Stimulated activated CD8-positive, alpha-beta memory T cell treated with anti-CD3 and anti-CD28 coated beads, Interleukin-2, amount 100 ng/mL, for 1 hour (primary cell): ENCODE results near the gene CCNI2.

ENCODE experiments used
- DNase-seq, 2 donors: peaks; one replicate each; pipeline ENCODE4 v3.0.0-alpha.2; 2020; ENCODE audit warnings: low read depth in 2 of 2

CCNI2 gene

DNA sequence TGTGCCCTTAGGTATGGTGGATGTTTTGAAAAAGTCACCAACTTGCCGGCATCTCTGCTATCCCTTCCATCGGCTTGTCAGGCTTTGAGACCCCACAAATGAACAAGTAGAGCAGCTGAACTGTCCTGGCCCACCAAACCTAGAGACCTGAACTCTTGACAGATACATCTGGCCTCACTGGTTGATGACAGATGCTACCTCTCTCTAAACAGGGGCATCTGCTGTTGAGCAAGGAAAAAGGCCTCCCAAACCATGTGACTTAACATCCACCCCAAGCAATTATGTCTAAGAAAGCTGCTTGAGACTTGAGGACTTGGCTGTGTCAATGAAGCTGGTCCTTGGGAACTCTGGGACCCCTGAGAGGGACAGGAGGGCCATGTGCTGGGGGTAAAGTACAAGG is 2.3 kb downstream of the CCNI2 start:
- no peak for DNase-seq

- no peak for DNase-seq
These were observed 3.4 kb downstream of the CCNI2 start for GRCh38 chr5:132750471-132751230.

DNA sequence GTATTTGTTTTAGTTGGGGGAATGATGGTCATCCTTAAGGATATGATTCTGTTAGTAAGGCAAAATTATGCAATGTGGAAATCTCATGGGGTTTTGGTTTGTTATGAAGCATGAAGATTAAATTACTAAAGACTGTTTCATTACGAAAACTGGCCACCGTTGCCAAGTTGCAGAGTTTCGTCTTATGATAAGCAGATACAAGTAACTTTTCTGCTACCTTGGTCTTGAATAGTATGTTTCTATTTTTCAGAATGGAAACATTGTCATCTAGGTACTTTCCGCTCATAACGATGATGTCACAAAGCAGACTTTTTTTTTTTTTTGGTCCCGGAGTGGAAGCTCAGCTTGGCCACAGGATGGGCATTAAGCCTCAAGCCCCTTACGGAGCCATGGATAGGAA is 4.2 kb downstream of the CCNI2 start:
- no peak for DNase-seq

- DNase-seq, result no peak
These were observed 4.8 kb downstream of the CCNI2 start for GRCh38 chr5:132751971-132752580.

DNA sequence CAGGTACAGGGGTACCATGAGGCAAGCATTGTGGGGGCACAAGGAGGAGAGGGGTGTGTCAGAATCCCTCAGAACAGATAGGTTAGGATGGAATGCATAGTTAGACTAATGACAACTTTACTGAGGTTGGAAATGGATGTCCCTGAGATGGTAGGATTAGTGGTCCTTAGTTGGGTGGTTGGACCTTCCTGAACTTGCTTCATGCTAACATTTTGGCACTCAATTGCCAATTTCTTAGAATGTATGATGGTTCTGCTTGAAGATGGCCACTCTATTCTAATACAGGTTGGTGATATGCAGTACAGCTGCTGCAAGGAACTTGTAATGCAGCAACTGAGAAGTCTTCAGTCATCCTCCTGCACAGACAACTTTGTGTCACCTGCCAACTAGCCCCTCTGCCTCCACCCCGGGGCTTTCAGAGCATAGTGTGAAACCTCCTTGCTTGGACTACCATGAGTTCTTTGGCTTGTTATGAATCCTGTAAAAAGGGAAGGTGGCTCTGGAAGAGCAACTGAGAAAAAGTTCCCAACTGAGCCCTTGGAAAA is 5.4 kb downstream of the CCNI2 start:
- DNase-seq, result no peak

GRCh38 chr5:132753135-132753987 is 6.1 kb downstream of the CCNI2 start:
- DNase-seq, result no peak

- DNase-seq, result no peak
These were observed 6.9 kb downstream of the CCNI2 start for GRCh38 chr5:132754111-132754510.

DNA sequence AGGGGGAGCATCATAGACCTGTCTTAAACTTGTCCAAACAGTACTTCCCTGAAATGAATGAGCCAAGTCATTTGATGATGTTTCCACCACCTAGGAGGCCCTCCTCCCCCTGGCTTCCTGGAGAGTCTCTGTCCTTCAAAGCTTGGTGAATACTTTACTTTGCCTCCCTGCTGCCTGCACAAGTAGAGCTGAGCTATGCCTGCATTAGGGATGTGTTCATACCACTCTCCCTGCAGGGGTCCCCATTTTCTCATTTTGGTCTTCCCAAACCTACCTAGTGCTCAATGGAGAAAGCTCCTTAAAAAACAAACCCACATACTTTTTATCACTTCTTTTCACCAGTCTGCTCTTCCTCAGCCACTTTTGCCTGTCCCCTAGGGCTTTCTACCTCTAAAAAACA is 7.7 kb downstream of the CCNI2 start:
- DNase-seq, result no peak

DNA sequence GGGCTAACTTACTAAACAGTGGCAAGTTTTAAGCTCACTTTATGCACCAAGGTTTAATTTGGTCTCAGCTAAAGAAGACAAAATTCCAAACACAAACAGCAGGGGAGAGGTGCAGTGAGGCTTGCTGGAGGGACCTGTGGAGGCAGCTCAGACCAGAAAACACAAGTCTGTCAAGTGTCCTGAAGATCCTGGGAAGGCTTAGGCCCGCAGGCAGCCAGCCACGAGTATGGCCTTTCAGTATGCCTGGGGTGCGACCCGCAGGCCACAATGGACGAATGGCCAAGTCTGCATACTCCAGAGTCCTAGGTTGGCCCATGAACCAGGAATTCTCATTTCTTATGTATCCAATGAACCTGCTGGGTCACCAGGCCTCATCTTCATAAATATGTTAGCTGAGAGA is 9.3 kb downstream of the CCNI2 start:
- no peak for DNase-seq

DNA sequence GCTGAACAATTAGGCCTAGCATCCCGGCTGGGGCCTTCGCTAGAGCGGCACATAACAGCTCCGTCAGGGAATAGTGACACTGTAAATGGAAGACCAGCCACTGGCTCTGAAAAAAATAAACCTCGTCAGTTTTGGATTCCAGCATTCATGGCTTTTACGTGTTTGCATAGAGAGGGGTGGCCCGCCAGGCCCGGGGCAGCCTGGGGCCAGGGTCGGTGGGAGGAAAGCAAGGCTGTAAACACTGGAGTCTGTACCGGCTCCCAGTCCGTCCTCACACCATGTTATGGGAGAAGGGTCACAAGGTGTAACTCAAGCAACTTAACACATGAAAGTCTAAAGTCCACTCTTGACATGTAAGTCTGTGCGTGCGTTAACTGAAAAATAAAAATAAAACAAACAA is 11.2 kb downstream of the CCNI2 start:
- DNase-seq, result no peak

- no peak for DNase-seq
These were observed 12.2 kb downstream of the CCNI2 start for GRCh38 chr5:132759114-132760048.

DNA sequence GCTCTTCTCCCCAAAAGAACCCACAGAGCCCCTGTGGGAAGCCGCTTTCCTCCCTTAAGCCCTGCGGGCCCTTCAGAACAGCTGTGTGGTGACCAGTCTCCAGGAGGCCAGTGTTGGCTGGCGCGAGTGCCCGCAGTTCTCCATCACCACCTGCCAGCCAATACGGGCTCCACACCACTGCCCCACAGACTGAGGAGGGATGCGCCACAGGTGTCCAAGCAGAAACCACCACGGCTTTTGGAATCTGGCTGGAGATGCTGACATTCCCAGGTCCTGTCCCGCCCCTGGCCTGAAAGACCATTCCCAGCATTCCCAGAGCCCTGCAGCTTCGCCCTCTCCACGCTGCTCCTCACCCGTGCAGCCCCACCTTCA is 12.8 kb downstream of the CCNI2 start:
- DNase-seq, result no peak

DNA sequence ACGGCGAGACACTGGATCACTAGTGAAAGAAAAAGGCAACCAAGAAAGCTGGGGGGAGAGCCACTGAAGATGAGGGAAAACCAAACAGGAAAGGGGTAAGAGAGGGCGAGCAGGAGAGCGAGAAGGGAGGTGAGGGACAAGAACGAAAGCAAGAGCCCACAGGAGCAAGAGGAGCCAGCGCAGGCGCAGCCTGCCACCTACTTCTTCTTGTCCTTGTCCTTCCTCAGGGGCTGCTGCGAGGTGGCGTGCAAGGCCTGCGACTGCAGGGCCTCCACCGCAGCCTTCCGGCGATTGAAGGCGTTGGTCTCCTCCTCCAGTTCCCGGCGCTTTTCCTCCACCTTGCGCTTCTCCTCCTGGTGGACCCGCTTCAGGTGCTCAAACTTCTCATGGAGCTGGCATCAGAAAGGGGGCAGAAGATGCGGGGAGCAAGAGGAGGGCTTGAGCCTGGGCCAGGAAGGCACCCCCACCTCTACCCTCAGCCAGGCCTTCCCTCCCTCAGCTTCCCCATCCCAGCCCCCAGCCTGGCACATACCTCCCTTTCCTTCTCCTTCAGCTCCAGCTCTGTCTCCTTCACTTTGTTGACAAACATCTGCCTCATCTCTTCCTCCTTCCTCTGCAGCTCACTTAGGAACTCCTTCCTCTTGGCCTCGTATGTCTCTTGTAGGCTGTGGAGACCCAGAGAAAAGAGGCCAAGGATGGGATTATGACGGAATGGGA is 13.5 kb downstream of the CCNI2 start:
- no peak for DNase-seq

DNA sequence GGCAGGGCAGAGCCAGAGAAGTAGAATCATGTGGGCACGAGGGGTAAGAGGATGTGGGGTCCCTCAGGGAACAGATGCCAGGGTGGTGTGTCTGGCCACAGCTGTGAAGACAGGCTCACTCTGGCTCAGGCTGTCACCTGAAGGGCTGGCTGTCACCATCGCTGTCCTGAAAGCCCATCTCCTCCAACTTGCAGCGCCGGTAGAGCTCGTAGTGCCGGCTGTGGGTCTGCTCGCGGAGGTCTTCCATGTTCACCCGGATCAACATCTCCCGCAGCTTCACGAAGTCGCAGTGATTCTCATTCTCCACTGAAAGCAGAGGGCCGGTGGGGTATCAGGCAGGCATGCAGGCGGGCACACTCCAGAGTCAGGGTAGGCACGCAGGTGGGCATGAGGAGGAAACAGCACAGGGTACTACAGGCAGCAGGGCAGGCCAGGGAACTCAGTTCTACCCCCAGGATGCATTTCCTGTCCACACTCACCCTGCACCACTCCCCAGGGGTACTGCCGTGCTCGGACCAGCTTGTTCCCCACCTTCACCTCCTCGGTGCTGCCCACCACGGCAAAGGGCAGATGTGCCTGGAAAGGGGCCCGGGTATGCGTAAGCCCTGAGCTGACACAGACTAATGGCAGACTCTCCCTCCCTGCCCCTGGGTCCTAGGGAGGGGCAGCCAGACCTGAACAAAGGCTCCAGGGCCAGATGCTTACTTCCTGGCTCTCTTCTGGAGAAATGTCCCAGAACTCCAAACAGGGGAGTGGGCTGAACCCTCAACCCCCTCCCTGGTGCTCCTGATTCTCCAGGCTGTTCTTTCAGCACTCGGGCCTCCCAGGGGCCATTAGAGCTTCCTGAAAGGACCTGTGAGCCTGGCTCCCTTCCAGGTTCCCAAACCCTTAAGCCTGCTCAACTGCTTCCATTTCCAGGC is 14.4 kb downstream of the CCNI2 start:
- DNase-seq, result no peak

DNA sequence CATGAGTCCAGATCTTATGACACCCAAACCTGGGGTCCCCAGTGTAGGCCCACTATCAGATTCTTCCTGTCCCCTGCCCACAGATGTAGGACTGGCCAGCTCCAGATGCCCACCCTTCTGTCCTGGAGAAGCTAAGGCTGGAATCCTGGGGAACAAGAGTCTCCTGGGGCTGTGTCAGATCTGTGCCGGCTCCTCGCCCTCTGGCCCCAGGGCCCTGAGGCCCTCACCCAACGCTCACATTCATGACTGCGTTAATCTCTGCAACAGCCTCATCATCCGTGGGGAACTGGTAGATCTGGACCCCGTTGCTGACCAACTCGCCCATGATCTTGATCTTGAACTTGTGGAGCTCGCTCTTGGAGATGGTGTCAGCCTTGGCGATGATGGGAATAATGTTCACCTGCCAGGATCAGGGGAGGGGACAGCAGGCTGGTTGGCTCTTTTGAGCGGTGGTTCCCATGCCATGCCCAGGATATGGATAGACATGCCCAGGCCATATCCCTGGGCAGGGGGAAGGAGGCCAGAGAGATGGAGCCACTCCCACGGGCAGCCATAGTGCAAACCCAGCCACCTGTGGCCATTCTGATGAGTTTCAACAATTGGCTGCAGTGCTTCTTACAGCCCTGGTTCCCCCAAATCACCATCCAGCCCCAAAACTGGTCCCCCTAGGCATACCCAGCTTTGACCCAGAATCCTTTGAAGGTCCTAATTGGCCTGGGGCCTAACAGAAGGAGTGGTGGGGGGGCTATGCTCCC is 15.2 kb downstream of the CCNI2 start:
- no peak for DNase-seq

DNA sequence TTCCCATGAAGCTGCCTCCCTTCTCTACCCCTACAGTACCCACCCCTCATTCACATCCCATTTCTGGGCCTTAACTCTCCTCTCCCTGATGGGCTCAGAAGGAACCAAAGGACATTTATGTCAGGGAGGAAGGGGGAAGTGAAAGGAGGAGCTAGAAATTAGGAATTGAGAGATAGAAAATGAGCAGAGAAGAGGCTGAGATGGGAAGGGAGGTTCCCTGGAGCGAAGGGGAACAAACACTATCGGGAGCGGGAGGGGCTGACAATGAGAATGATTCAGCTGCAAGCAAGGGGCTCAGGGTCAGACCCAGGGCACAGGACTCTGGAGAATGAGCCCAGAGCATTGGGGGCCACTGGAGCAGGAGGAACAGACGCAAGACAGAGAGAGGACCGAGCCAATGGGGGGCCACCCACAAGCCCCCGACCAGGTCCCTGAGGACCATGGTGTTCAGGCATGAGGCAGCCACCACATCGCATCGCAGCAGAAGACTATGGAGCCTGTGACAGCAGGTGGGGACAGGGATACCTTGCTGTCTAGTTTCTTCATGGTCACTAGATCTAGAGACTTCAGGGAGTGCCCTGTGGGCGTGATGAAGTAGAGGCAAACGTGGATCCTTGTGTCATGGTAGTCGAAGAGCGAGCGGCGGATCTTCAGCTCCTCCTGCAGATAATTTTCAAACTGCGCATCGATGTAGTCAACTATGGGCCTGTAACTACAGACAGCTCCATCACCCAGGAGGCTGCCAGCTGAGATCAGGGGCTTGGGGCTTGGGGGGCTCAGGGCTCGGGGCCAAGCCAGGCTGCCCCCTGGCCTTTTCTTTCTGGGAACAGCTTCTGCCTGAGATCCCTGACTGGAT is 16.2 kb downstream of the CCNI2 start:
- DNase-seq, result no peak

- DNase-seq, result no peak
These were observed 16.8 kb downstream of the CCNI2 start for GRCh38 chr5:132764051-132764450.

- no peak for DNase-seq
These were observed 17.5 kb downstream of the CCNI2 start for GRCh38 chr5:132764671-132765238.
